Tibial artery (tissue), 4 donors: ENCODE results near the gene THAP3.

Experiments
- DNase-seq, 2 donors: peaks; one replicate each; pipeline ENCODE4 v3.0.0-alpha.2; 2019
- H3K27ac ChIP-seq, 2 donors: fragments of 200-600 bp; sonication (generic) in 1 of 2; 1 replicate in 1 of 2; 2 replicates in 1 of 2; pipeline ENCODE4 v1.5.1; 2018 to 2019; ENCODE audit warnings: mild to moderate bottlenecking in 1 of 2
- H3K27me3 ChIP-seq, 2 donors: fragments of 200-600 bp; sonication (generic) in 1 of 2; one replicate each; pipeline versions ENCODE4 v1.5.1 to v1.6.0; 2016 to 2019
- H3K36me3 ChIP-seq, 3 donors: fragments of 200-600 bp; sonication (generic) in 2 of 3; one replicate each; pipeline ENCODE4 v1.5.1; 2016 to 2019; ENCODE audit warnings: mild to moderate bottlenecking in 2 of 3
- H3K4me1 ChIP-seq, 4 donors: fragments of 200-600 bp; sonication (generic) in 2 of 4; 1 replicate in 3 of 4; 2 replicates in 1 of 4; pipeline ENCODE4 v1.5.1; 2016 to 2019
- H3K4me3 ChIP-seq, 2 donors: fragments of 200-600 bp; sonication (generic) in 1 of 2; 1 replicate in 1 of 2; 2 replicates in 1 of 2; pipeline ENCODE4 v1.5.1; 2018 to 2019; ENCODE audit warnings: mild to moderate bottlenecking in 2 of 2
- H3K9me3 ChIP-seq, 3 donors: fragments of 200-600 bp; sonication (generic) in 1 of 3; one replicate each; pipeline ENCODE4 v1.5.1; 2016 to 2019
- intact Hi-C: fragments of 100-400 bp; cut with DNase I; formaldehyde crosslinking; loops from one replicate; pipeline ENCODE4 v1.15.0; 2023; ENCODE audit warnings: low total_unique reads
- TF ChIP-seq, protein P1 (sequence below), 2 experiments: fragments of 200-600 bp in 1 of 2; fragments of 450-650 bp in 1 of 2; IDR thresholded peaks; one replicate each; pipeline ENCODE4 v1.5.1; 2017 to 2019; ENCODE audit warnings: antibody characterized with exemption in 2 of 2, mild to moderate bottlenecking in 1 of 2, moderate library complexity in 1 of 2

THAP3 gene

GRCh38 chr1:6584126-6585080 lies 40.3 kb upstream of the THAP3 start:
- H3K4me3 ChIP-seq = no peak overlapping the region
- TF ChIP-seq, protein P1, sequence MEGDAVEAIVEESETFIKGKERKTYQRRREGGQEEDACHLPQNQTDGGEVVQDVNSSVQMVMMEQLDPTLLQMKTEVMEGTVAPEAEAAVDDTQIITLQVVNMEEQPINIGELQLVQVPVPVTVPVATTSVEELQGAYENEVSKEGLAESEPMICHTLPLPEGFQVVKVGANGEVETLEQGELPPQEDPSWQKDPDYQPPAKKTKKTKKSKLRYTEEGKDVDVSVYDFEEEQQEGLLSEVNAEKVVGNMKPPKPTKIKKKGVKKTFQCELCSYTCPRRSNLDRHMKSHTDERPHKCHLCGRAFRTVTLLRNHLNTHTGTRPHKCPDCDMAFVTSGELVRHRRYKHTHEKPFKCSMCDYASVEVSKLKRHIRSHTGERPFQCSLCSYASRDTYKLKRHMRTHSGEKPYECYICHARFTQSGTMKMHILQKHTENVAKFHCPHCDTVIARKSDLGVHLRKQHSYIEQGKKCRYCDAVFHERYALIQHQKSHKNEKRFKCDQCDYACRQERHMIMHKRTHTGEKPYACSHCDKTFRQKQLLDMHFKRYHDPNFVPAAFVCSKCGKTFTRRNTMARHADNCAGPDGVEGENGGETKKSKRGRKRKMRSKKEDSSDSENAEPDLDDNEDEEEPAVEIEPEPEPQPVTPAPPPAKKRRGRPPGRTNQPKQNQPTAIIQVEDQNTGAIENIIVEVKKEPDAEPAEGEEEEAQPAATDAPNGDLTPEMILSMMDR (IDR thresholded peaks at IDR 0.05) = peak; percentile 8 to 20
- H3K9me3 ChIP-seq = no peaks in the 10 kb centered on the region
- intact Hi-C loops = loop anchor here (10.0 kb wide), 1 partner anchor 50 kb away; no protein-coding TSS in a partner anchor
- H3K4me1 ChIP-seq = peaks cover 4 to 72% (median 63%) of the 10 kb centered on the region in 4 donors
- H3K36me3 ChIP-seq = peaks cover 16 to 36% (median 23%) of the 10 kb centered on the region in 3 donors
- no peaks in the 10 kb centered on the region for H3K27me3 ChIP-seq
- H3K27ac ChIP-seq = no peak overlapping the region
- DNase-seq = no peak

DNA sequence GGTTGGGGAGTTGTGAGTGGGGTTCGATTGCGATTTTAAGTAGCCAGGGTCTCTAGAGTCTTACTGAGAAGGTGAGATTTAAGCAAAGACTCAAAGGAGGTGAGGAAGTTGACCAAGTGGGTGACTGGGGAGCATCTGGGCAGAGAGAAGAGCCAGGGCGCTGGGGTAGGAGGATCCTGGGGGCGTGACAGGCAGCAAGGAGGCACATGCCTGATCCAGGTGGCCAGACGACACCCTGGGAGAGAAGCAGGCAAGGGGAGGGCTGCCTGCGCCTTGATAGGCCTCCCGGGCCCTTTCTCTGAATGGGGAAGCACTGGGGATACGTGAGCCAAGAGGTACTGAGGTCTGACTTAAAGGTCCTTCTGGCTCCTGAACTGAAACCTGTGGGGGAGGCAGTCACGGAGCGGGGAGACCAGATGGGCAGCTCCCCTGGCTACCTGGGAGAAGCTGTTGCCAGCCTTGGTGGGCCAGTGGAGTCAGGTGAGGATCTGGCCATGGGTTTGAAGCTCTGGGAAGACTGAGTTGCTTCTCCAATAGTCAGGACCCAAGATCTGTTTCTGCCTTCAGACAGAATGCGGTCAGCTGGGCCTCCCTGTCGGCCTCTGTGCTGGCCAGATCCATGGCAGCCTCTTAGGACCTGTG lies 39.5 kb upstream of the THAP3 start:
- Histone ChIP-seq H3K27me3 (no peaks in the 10 kb centered on the region), H3K4me1 (peaks cover 0 to 78% (median 65%) of the 10 kb centered on the region in 4 donors), H3K4me3 (no peak overlapping the region), H3K36me3 (peaks cover 23 to 44% (median 31%) of the 10 kb centered on the region in 3 donors), H3K27ac (peak overlapping the region in 1 of 2 donors; percentile 31), H3K9me3 (no peaks in the 10 kb centered on the region)
- no peak for DNase-seq
- TF ChIP-seq, protein P1 (IDR thresholded peaks at IDR 0.05) = no peak
- intact Hi-C loops = loop anchor here (10.0 kb wide), 1 partner anchor 50 kb away; no protein-coding TSS in a partner anchor

- Histone ChIP-seq H3K4me1 (peaks cover 0 to 78% (median 65%) of the 10 kb centered on the region in 4 donors), H3K36me3 (peaks cover 28 to 50% (median 38%) of the 10 kb centered on the region in 3 donors), H3K9me3 (no peaks in the 10 kb centered on the region), H3K27ac (peak overlapping the region in 1 of 2 donors; percentile 31), H3K27me3 (no peaks in the 10 kb centered on the region), H3K4me3 (no peak overlapping the region)
- TF ChIP-seq, protein P1 (IDR thresholded peaks at IDR 0.05) = no peak
- intact Hi-C loops = loop anchor here (10.0 kb wide), 1 partner anchor 49 kb away; no protein-coding TSS in a partner anchor
- no peak for DNase-seq
Observed at GRCh38 chr1:6585841-6586240, 38.8 kb upstream of the THAP3 start.

GRCh38 chr1:6586404-6586816 lies 38.3 kb upstream of the THAP3 start:
- no peak for DNase-seq
- intact Hi-C loops = loop anchor here (10.0 kb wide), 1 partner anchor 48 kb away; no protein-coding TSS in a partner anchor
- H3K9me3 ChIP-seq = no peaks in the 10 kb centered on the region
- H3K27ac ChIP-seq = peak overlapping the region; percentile 50 to 86
- no peak overlapping the region for H3K4me3 ChIP-seq
- H3K27me3 ChIP-seq = no peaks in the 10 kb centered on the region
- peaks cover 28 to 56% (median 43%) of the 10 kb centered on the region in 3 donors for H3K36me3 ChIP-seq
- TF ChIP-seq, protein P1 (IDR thresholded peaks at IDR 0.05) = no peak
- peaks cover 0 to 78% (median 65%) of the 10 kb centered on the region in 4 donors for H3K4me1 ChIP-seq

DNA sequence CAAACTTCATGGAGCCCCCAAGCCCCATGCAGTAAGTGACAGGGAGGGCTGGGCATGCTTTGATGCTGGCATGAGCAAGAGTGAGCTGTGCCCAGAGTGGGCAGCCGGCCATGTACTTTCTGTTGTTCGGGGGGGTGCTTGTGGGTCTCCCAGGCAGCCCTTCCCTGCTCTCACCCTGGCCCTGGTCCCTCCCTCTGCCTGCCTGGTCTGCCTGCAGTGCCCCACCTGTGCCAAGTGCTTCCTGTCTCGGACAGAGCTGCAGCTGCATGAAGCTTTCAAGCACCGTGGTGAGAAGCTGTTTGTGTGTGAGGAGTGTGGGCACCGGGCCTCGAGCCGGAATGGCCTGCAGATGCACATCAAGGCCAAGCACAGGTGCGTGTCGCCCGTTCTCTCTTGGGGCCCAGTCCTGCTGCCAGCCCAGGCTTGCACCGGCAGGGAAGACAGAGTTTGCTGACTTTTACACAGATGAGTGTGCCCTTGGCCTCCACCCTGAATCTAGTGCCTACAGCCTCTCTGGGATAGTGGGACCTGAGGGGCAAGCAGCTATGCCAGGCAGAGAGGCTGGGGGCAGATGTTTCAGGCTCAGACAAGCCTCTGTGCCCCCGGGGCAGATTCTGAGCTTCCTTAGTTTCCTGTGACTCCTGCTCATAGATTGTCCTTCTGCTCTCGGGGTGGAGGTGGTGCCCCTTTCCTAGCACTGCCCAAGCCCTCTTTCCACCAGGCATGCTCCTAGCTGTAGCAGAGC lies 37.2 kb upstream of the THAP3 start:
- intact Hi-C loops = loop anchor here (10.0 kb wide), 1 partner anchor 47 kb away; no protein-coding TSS in a partner anchor
- Histone ChIP-seq H3K36me3 (peaks cover 30 to 66% (median 54%) of the 10 kb centered on the region in 3 donors), H3K4me3 (no peak overlapping the region), H3K27me3 (no peaks in the 10 kb centered on the region), H3K9me3 (no peaks in the 10 kb centered on the region), H3K4me1 (peaks cover 0 to 78% (median 67%) of the 10 kb centered on the region in 4 donors), H3K27ac (peak overlapping the region; percentile 61 to 86)
- TF ChIP-seq, protein P1 (IDR thresholded peaks at IDR 0.05) = no peak
- DNase-seq = peak; percentile 44 to 93
